K562 (cell line): ENCODE data around the gene ZDHHC11.

ENCODE experiments used
- GABPA ChIP-seq: fragments of 200-800 bp; sonication (Bioruptor generic); conservative IDR thresholded peaks from 2 replicates; pipeline ENCODE4 v1.6.1; 2016; ENCODE audit warnings: low read depth, missing genetic modification characterization, missing compliant biosample characterization
- YY1 ChIP-seq, 3 experiments: IDR thresholded peaks; 2 replicates each; pipeline ENCODE4 v1.6.1; 2011; ENCODE audit warnings: low read length in 2 of 3, mild to moderate bottlenecking in 2 of 3, moderate library complexity in 2 of 3, borderline replicate concordance in 1 of 3, control low read depth in 1 of 3, low read depth in 1 of 3; ENCODE audit not compliant: insufficient read depth in 3 of 3, insufficient replicate concordance in 2 of 3, control insufficient read depth in 1 of 3, insufficient read length in 1 of 3; ENCODE audit errors: extremely low read depth in 1 of 3
- TF ChIP-seq, protein P1 (sequence below): fragments of 450-650 bp; IDR thresholded peaks from 2 replicates; pipeline ENCODE4 v1.6.1; 2017; ENCODE audit warnings: mild to moderate bottlenecking, moderate library complexity
- TF ChIP-seq, protein P2 (sequence below), 2 experiments: IDR thresholded peaks; 2 replicates each; pipeline ENCODE4 v1.6.1; 2012; ENCODE audit warnings: improper control_type of control experiment in 2 of 2, low read depth in 2 of 2, low read length in 2 of 2, borderline replicate concordance in 1 of 2

DNA sequence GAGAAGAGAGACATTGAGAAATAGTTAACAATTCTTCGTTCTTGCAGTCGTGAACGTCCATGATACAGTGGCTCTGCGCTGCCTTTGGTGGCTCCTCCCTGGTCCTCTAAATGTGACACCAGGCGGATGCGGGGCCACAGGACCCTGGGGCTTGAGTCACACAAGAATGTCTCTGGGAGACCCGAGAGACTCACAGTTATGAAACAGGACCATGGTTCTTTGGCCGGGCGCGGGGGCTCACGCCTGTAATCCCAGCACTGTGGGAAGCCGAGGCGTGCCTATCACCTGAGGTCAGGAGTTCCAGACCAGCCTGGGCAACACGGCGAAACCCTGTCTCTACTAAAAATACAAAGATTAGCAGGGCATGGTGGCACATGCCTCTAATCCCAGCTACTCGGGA, 767 bp upstream of the ZDHHC11 start:
- TF ChIP-seq YY1 (IDR thresholded peaks at IDR 0.05; ENCODE audit: borderline replicate concordance in 1 of 3, control insufficient read depth in 1 of 3, extremely low read depth in 1 of 3, insufficient read depth in 3 of 3, insufficient read length in 1 of 3, insufficient replicate concordance in 2 of 3, low read depth in 1 of 3, low read length in 2 of 3) (no peak), GABPA (no peak)
- TF ChIP-seq, protein P1, sequence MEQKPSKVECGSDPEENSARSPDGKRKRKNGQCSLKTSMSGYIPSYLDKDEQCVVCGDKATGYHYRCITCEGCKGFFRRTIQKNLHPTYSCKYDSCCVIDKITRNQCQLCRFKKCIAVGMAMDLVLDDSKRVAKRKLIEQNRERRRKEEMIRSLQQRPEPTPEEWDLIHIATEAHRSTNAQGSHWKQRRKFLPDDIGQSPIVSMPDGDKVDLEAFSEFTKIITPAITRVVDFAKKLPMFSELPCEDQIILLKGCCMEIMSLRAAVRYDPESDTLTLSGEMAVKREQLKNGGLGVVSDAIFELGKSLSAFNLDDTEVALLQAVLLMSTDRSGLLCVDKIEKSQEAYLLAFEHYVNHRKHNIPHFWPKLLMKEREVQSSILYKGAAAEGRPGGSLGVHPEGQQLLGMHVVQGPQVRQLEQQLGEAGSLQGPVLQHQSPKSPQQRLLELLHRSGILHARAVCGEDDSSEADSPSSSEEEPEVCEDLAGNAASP, result no peak
- TF ChIP-seq, protein P2, sequence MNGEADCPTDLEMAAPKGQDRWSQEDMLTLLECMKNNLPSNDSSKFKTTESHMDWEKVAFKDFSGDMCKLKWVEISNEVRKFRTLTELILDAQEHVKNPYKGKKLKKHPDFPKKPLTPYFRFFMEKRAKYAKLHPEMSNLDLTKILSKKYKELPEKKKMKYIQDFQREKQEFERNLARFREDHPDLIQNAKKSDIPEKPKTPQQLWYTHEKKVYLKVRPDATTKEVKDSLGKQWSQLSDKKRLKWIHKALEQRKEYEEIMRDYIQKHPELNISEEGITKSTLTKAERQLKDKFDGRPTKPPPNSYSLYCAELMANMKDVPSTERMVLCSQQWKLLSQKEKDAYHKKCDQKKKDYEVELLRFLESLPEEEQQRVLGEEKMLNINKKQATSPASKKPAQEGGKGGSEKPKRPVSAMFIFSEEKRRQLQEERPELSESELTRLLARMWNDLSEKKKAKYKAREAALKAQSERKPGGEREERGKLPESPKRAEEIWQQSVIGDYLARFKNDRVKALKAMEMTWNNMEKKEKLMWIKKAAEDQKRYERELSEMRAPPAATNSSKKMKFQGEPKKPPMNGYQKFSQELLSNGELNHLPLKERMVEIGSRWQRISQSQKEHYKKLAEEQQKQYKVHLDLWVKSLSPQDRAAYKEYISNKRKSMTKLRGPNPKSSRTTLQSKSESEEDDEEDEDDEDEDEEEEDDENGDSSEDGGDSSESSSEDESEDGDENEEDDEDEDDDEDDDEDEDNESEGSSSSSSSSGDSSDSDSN (IDR thresholded peaks at IDR 0.05; ENCODE audit: borderline replicate concordance in 1 of 2, low read depth in 2 of 2, low read length in 2 of 2), result no peak
